Middle frontal gyrus (tissue), 1 donor: ENCODE results near the gene CD55.
"Not testable (repeated sequence)": the region's sequence is repeated elsewhere in the genome, so short reads cannot be mapped to it uniquely, and the experiment has no call there.

ENCODE experiments used
- DNase-seq: peaks from one replicate; pipeline ENCODE4 v3.0.0-alpha.2; 2015; ENCODE audit warnings: low spot score; ENCODE audit errors: extremely low spot score

Gene CD55

DNA sequence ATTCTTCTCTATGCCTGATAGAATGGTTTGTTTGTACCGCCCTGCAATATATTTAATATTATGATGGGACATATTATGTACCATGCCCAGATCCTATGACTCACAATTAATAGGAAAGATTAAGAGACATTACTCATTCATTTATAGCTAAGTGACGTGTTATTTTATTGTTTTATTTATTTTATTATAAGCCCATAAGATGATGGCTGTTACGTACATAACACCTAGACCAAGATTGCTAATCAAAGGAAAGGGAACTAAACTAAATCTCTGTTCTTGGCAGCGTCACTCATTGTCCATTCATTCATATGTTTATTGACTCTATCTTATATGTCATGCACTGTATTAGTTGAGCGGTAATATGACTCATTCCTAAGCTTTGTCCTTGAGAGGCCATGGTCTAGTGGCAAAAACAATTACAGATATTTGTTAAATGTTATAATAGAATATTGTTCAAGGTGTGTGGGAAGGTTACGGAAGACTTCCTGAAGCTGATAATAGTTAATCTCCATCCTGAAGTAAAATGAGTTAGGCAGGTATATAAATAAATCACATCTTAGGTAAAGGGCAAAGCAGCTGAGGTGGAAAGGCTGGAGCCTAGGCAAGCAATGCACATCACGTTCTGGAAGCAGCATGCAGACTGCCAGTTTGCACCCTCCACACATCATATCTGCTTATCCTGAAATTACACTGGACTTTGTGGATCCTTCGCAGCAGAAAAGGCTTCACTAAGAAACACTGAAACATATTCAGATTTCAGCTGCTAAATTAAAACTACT is 16.6 kb upstream of the CD55 start:
- no peak for DNase-seq

DNA sequence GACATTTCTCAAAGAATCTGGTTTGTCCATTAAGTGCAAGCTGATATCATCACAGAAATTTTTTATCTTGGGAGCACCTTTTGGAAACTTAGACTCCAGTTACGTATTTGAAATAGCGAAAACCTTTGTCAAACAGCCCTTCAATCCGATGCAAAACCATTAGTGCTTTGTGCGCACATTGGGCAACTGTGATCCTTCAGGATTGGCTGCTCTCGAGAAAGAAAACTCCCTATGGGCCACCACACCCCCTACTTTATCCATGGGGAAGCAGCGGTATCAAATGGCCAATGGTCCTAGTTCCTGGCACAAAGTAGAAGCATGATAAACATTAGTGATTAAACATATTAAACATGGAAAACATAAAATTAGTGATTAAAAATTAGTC is 16.0 kb upstream of the CD55 start:
- DNase-seq, result no peak

GRCh38 chr1:207306023-207306422 is 15.5 kb upstream of the CD55 start:
- no peak for DNase-seq

- no peak for DNase-seq
These were observed 14.9 kb upstream of the CD55 start for GRCh38 chr1:207306603-207307002.

- DNase-seq, result no peak
These were observed 12.9 kb upstream of the CD55 start for GRCh38 chr1:207308451-207309190.

DNA sequence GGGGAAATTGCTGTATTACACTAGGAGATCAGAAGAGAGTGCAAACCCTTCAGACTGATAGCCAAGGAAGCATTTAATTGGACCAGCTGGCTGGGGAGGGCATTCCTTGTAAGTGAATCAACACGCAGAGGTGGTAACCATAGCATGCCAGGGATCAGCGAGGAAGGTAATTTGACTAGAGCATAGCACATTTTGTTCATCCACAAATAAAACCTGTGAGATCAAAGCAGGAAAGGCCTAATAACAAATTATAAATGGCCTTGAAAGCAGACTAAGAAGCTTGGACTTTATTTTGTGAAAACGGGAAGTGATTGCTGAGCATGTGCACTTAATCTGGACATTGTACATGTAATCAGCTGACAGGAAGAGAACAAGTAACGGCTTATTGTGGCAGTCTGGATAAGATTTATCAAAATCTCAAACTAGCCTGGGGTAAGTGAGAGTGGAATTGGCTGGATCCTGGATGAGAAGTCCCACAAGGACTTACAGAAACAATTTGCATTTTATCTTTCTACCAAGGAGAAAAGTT is 11.7 kb upstream of the CD55 start:
- DNase-seq, result no peak

DNA sequence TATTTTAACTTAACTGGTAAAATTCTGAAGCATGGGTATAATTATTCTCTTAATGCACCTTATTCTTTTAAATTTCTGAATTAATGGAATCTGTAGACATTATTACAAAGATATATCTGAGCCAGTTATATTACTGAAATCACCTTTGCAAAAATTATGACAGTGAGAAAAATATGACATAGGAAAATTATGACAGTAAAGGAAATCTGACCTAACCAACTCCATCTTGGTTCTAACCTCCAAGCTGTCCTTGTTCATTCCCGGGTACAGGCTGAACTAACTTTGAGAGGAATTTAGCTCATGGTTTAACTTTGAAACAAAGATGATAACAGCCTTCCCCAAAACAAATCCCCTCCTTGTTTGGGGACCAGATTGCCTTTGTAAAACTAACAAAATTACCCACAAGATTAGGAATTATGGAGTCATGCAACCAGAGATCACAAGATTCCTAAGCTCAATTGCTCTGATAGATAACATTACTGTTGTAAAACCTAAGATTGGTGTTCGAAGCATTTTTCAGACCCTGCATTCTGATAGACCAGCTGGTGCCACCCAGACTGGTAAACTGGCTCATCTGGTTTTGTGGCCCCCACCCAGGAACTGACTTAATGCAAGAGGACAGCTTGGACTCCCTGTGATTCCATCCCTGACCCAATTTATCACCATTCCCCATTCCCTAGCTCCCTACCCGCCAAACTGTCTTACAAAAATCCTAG is 9.4 kb upstream of the CD55 start:
- DNase-seq, result no peak

DNA sequence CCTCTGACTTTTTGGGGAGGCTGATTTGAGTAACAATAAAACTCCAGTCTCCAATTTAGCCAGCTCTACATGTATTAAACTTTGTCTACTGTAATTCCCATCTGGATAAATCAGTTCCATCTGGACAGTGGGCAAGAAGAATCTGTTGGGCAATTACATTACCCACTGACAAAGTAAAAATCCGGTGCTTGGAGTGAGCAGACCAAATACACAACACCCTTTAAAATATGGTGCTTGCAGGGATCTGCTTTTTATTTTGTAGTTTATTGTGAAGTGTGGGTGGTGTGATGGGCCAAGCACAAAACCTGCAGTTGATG is 8.9 kb upstream of the CD55 start:
- DNase-seq, result no peak

DNA sequence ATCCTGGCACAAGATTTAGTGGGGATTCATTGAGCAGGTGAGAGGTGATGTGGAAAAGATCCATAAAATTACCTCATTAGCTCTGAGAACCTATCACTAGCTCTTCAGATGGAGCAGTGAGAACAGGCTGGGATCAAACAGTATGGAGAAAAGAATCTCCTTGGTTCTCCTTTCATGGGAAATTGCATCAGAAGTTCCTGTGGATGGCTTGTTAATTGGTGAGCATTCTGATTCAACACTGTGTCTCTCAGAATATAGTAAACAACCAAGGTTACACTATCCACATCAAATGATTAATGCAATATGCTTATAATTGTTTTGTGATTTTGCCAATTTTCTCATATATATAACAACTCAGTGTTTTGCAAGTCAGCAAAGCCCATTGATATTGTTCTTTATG is 8.3 kb upstream of the CD55 start:
- no peak for DNase-seq

- no peak for DNase-seq
These were observed 6.7 kb upstream of the CD55 start for GRCh38 chr1:207314816-207315215.

- DNase-seq, result no peak
These were observed 6.0 kb upstream of the CD55 start for GRCh38 chr1:207315435-207315834.

DNA sequence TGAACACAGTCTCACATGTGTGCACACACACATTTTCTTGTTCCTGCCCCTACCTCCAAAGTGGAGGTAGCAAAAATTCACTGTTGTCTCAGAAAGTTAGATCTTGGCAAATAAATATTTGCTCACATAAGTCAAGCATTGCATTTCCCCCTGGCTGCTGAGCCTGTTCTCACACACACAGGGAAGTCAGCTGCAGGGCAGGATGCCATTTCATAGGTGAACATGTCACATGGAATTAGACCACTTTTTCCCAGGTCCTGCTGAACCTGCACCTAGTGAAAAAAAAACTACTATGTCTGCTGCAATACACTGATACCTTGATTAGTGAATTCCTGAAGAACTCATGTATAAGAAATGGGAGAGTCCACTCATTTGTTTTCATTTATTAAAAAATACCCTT is 5.3 kb upstream of the CD55 start:
- no peak for DNase-seq

DNA sequence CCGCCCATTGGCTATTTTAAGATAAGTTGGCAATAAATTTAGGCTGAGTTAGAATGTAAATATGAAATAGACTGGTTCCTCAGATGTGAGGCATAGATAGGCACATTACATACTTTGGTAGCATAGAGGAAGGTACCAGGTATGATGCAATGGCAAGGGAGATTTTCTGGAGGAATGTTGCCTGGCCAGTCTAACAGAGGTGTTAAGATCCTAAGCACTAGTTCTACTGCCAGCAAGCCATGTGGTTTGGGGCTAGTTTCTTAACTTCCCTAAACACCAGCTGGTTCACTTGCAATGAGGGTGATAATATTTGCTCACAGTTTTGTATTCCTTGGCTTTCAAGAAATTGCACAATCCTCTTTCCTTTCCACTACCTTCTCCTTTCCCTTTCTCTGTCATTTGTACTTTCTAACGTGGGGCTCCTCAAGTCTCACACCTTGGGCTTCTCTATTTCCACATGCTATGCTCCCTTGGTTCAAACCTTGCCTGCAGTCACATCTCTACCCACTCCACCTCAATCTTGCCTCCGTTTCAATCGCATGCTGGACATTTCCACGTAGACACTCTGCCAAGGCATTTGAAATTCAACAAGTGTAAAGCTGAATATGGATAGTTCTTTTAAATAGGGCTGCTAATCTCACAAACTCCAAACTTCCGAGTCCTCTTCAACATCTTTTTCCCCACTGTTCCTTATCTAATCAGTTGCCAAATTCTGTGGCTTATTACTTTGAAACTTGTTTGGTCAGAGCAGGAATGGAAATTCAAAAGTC is 4.7 kb upstream of the CD55 start:
- no peak for DNase-seq

DNA sequence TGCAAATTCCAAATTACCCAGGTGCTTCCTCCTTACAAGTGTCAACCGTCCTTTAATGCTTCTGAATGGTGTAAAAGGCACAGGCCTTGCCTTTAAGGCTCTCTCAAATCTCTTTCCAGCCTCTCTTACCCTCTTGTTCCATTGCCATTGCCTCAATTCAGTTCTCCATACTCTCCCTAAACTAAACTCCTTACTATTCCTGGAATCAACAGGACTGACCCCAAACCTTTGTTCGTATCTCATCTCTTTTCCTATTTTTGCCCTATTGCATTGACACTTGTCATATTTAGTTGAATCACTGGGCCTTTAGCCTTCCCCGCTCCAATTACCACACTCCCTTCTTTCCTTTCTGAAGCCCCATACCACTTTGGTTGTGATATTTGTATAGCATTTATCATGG is 3.9 kb upstream of the CD55 start:
- no peak for DNase-seq

- DNase-seq, result no peak
These were observed 3.3 kb upstream of the CD55 start for GRCh38 chr1:207318072-207318619.

GRCh38 chr1:207319199-207319598 is 2.3 kb upstream of the CD55 start:
- no peak for DNase-seq

GRCh38 chr1:207320105-207320504 is 1.4 kb upstream of the CD55 start:
- not testable (repeated sequence) for DNase-seq

DNA sequence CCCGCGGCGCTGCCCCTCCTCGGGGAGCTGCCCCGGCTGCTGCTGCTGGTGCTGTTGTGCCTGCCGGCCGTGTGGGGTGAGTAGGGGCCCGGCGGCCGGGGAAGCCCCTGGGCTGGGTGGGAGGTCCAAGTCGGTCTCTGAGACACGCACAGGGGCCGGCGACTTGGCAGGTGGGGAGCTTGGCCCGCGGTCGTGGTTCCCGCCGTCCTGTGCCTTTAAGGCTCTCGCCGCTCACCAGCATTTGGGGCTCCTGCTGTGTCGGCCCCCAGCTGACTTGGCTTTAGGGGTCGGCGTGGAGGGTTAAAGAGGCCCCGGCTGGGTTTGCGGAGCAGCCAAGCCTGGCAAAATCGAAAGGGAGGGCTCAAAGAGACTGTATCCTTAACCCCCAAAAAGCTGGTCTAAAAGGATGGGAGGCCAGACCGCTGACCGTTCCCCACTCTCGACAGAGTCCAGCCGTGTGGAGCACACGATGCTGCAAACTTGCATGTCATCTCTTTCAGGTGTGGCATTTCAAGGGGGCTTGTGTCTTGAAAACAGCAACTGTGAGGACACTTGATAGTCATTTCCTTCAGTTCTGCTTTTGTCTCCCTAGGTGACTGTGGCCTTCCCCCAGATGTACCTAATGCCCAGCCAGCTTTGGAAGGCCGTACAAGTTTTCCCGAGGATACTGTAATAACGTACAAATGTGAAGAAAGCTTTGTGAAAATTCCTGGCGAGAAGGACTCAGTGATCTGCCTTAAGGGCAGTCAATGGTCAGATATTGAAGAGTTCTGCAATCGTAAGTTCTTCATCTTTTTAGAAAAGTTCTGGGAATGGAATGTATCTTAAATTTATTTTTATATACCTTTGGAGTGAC is 540 bp downstream of the CD55 start:
- DNase-seq, result no peak

GRCh38 chr1:207323425-207324225 is 2.1 kb downstream of the CD55 start:
- DNase-seq, result no peak
